Neutrophil (primary cell): ENCODE data around the gene LRG1.

Source experiments
- H3K27ac ChIP-seq: fragments of 200-600 bp; sonication (generic); 2 replicates; pipeline ENCODE4 v1.5.1; 2016; ENCODE audit warnings: mild to moderate bottlenecking, moderate library complexity
- H3K27me3 ChIP-seq: fragments of 200-600 bp; sonication (generic); 2 replicates; pipeline ENCODE4 v1.6.0; 2016; ENCODE audit warnings: mild to moderate bottlenecking
- H3K36me3 ChIP-seq: fragments of 200-600 bp; sonication (generic); 2 replicates; pipeline ENCODE4 v1.5.1; 2017
- H3K4me1 ChIP-seq, 2 experiments: fragments of 200-600 bp in 1 of 2; sonication (generic) in 1 of 2; 1 replicate in 1 of 2; 2 replicates in 1 of 2; pipeline versions ENCODE4 v1.5.1 to v1.6.1; 2013 to 2016; ENCODE audit warnings: low read depth in 1 of 2, low read length in 1 of 2, mild to moderate bottlenecking in 1 of 2, moderate library complexity in 1 of 2; ENCODE audit not compliant: control insufficient read depth in 1 of 2, insufficient read depth in 1 of 2
- H3K4me3 ChIP-seq, 2 experiments: fragments of 200-600 bp in 1 of 2; sonication (generic) in 1 of 2; 1 replicate in 1 of 2; 2 replicates in 1 of 2; pipeline ENCODE4 v1.5.1; 2013 to 2016; ENCODE audit warnings: low read depth in 1 of 2, low read length in 1 of 2, mild to moderate bottlenecking in 1 of 2, moderate library complexity in 1 of 2
- H3K9me3 ChIP-seq: fragments of 200-600 bp; sonication (generic); 2 replicates; pipeline ENCODE4 v1.5.1; 2016
- TF ChIP-seq, protein P1 (sequence below): fragments of 200-600 bp; sonication (generic); IDR thresholded peaks from 2 replicates; pipeline ENCODE4 v1.5.1; 2016; ENCODE audit warnings: antibody characterized with exemption

Gene LRG1

DNA sequence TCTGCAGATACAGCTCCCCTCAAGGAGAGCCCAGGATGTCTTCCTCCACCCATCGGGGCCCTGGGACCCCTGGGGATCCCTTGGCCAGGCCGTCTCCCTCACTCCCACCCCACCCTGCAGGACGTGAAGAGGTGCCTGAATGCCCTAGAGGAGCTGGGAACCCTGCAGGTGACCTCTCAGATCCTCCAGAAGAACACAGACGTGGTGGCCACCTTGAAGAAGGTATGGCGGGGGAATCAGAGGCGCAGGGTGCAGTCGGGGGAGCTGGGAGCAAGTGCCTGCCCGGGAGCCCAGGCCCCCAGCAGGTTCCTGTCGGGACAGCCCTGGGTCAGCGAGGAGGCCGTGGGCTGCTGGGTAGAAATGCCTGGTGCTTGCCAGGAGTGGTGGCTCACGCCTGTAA lies 41.1 kb downstream of the LRG1 start:
- Histone ChIP-seq H3K4me3 (no peak overlapping the region), H3K27ac (no peak overlapping the region), H3K27me3 (no peaks in the 10 kb centered on the region), H3K9me3 (no peaks in the 10 kb centered on the region), H3K36me3 (peaks cover 94% of the 10 kb centered on the region), H3K4me1 (no peaks in the 10 kb centered on the region)
- TF ChIP-seq, protein P1, sequence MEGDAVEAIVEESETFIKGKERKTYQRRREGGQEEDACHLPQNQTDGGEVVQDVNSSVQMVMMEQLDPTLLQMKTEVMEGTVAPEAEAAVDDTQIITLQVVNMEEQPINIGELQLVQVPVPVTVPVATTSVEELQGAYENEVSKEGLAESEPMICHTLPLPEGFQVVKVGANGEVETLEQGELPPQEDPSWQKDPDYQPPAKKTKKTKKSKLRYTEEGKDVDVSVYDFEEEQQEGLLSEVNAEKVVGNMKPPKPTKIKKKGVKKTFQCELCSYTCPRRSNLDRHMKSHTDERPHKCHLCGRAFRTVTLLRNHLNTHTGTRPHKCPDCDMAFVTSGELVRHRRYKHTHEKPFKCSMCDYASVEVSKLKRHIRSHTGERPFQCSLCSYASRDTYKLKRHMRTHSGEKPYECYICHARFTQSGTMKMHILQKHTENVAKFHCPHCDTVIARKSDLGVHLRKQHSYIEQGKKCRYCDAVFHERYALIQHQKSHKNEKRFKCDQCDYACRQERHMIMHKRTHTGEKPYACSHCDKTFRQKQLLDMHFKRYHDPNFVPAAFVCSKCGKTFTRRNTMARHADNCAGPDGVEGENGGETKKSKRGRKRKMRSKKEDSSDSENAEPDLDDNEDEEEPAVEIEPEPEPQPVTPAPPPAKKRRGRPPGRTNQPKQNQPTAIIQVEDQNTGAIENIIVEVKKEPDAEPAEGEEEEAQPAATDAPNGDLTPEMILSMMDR = no peak

DNA sequence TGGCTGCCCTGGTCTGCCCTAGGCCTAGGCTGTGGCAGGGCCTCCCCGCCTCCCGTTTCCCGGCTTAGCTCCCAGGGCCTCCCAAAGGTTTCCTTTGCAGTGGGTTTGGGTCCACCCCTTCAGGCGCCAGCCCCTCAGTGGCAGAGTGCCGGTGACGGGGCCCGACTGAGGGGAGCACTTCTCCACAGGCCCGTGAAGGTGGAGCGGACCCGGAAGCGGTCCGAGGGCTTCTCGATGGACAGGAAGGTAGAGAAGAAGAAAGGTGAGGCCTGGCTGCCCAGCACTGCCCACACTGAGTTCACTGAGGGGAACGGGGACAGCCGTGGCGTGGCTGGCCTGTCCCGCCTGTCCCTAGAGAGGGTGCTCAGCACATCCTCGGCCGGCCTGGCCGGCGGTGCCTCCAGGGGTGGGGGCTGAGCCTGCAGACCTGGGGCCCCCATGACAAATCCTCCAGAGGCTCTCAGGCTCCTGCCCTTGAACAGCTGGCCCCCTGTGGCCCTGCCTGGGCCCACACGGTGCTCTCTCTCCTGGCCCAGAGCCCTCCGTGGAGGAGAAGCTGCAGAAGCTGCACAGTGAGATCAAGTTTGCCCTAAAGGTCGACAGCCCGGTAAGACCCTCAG lies 42.0 kb downstream of the LRG1 start:
- TF ChIP-seq, protein P1 = no peak
- Histone ChIP-seq H3K27ac (no peak overlapping the region), H3K4me1 (no peaks in the 10 kb centered on the region), H3K36me3 (peaks cover 93% of the 10 kb centered on the region), H3K4me3 (no peak overlapping the region), H3K9me3 (no peaks in the 10 kb centered on the region), H3K27me3 (no peaks in the 10 kb centered on the region)

DNA sequence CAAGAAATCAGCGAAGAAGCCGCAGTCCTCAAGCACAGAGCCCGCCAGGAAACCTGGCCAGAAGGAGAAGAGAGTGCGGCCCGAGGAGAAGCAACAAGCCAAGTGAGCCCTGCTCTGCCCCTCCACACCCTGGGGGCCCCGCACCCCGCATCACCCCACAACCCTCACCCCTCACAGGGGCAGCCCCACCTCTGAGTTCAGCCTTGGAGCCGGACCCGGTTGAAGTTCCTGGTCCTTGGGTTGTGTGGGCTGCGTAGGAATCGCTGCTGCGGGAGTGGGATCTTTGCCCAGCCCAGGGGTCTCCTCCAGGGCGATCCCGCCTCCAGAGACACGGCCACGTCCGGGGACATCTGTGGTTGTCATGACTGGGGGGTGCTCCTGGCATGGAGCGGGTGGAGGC lies 43.5 kb downstream of the LRG1 start:
- Histone ChIP-seq H3K4me1 (no peaks in the 10 kb centered on the region), H3K27ac (no peak overlapping the region), H3K9me3 (no peaks in the 10 kb centered on the region), H3K36me3 (peaks cover 87% of the 10 kb centered on the region), H3K27me3 (no peaks in the 10 kb centered on the region), H3K4me3 (no peak overlapping the region)
- TF ChIP-seq, protein P1 = no peak

DNA sequence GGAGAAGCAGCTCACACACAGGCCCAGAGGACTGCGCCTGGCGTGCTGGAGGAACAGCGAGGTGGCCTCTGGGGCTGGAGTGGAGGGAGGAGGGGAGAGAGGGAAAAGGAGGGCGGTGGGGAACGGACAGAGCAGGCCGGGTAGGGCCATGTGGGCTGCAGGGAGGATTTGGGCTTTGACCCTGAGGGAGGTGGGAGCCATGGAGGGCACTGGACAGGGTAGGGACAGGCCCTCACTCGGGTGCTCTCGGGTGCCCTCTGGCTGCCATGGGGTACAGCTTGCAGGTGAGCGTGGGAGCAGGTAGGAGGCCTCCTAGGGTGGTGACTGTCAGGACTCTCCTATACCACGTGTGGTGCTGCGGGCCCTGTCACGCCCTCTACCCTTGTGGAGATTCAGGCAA lies 44.4 kb downstream of the LRG1 start:
- no peaks in the 10 kb centered on the region for H3K9me3 ChIP-seq
- TF ChIP-seq, protein P1 = no peak
- no peaks in the 10 kb centered on the region for H3K27me3 ChIP-seq
- no peaks in the 10 kb centered on the region for H3K4me1 ChIP-seq
- H3K36me3 ChIP-seq = peaks cover 80% of the 10 kb centered on the region
- H3K27ac ChIP-seq = no peak overlapping the region
- no peak overlapping the region for H3K4me3 ChIP-seq

DNA sequence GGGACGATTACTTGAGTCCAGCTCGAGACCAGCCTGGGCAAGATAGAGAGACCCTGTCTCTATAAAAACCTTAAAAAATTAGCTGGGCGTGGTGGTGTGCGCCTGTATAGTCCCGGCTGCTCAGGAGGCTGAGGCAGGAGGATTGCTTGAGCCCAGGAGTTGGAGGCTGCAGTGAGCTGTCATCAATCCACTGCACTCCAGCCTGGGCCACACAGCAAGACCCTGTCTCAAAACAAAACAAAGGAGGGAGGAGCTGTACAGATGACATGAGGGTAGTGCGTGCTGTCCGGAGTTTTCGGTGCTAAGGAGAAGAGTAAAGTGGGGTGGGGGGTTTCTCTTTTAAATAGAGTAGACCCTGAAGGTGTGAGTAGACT lies 45.2 kb downstream of the LRG1 start:
- Histone ChIP-seq H3K4me1 (no peaks in the 10 kb centered on the region), H3K27me3 (no peaks in the 10 kb centered on the region), H3K36me3 (peaks cover 82% of the 10 kb centered on the region), H3K4me3 (no peak overlapping the region), H3K27ac (no peak overlapping the region), H3K9me3 (no peaks in the 10 kb centered on the region)
- TF ChIP-seq, protein P1 = no peak
